HG02973 (cell line): ENCODE data around the gene ZCCHC24.

Experiments
- ATAC-seq: cut with Tn5 transposase; IDR thresholded peaks from one replicate; pipeline ENCODE4 v1.9.1; 2021; ENCODE audit warnings: moderate library complexity; ENCODE audit not compliant: unreplicated experiment

Gene ZCCHC24

DNA sequence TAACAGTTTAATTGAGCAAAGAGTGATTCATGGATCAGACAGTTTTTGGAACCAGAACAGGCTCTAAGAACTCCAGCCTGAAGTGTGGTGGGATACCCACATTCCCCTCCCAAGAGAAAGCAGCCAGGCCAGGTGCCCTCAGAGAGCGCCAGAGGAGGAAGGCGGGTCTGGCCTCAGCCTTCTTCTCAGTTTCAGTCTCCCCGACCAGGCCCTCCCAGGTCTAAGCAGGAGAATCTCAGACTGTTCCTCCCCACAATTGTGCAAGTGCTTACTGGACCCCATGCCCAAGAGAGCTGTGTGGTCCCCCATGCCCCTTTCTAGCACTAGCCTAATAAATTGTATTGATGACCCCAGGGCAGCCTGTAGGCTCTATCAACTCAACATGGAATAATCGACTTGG, 72.6 kb downstream of the ZCCHC24 start:
- no peak for ATAC-seq

DNA sequence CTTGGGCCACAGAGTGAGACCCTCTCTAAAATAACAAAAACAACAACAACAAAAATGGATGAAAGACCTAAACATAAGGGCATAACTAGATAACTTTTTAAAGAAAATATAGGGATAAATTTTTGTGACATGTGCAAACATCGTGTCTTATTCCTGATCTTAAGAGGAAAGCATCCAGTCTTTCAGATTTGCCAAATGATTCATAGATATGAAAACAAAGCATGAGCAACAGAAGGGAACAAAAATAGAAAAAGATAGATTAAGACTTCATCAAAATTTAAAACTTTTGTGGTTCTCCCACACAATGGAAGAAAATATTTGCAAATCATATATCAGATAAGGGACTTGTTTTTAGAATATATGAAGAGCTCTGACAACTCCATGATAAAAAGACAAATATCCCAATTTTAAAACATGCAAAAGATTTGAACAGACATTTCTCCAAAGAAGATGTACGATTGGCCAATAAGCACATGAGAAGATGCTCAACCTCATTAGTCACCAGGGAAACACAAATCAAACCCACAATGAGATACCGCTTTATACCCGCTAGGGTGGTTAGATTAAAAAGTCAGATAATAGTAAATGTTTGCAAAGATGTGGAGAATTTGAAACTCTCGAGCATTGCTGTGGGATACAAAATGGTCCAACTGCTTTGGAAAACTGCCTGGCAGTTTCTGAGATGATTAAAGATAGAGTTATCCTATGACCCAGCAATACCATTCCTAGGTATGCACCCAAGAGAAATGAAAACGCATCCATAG, 77.8 kb downstream of the ZCCHC24 start:
- ATAC-seq = no peak

DNA sequence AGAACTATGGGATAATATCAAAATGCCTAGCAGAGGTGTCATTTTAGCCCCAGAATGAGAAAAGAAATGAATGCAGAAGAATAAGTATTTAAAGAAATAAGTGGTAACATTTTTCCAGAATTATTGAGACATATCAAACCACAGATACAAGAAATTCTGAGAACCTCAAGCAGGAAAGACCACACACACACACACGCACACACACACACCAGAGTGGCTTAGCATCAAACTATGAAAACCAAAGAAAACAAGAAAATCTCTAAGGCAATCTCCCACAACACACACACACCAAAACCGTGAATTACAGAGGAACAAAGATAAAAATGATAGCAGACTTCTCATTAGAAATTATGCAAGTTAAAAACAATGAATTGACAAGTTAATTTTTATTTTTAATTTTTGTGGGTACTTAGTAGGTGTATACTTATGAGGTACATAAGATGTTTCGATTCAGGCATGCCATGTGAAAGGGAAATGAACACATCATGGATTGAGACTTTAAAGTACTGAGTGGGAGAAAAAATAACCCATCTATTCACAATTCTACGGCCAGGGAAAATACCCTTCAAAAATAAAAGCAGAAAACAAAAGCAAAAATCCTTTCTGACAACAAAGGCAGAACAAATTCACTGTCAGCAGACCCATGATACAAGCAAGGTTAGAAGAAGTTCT, 83.6 kb downstream of the ZCCHC24 start:
- ATAC-seq = no peak

DNA sequence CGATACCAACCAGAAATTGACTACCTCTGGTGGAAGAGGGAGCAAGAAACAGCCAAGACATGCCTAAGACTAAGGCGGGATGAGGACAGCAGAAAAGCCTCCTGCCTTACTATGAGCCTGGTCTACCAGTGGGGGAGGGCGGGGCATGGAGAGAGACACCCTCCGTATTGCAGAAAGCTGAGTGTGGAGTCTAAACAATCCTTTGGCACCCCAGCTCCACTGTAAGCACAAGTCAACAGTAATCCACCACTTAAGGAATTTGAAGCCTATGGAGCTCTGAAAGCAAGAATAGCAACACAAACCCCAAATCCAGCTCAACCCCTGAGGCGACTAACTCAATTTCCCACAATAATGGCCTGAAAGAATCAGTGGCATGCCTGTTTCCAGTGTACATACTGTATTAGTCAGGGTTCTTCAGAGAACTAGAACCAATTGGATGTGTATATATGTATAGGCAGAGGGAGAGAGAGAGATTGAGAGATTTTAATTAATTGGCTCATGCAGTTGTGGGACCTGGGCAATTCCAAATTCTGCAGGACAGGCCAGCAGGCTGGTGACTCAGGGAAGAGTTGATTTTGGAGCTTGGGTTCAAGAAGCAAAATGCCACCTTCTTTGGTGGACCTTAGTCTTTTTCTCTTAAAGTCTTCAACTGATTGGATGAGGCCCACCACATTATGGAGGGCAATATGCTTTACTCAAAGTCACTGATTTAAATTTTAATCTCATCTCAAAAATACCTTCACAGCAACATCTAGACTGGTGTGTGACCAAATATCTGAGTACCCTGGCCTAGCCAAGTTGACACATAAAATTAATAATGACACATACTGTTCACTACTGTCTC, 84.7 kb downstream of the ZCCHC24 start:
- ATAC-seq = no peak

DNA sequence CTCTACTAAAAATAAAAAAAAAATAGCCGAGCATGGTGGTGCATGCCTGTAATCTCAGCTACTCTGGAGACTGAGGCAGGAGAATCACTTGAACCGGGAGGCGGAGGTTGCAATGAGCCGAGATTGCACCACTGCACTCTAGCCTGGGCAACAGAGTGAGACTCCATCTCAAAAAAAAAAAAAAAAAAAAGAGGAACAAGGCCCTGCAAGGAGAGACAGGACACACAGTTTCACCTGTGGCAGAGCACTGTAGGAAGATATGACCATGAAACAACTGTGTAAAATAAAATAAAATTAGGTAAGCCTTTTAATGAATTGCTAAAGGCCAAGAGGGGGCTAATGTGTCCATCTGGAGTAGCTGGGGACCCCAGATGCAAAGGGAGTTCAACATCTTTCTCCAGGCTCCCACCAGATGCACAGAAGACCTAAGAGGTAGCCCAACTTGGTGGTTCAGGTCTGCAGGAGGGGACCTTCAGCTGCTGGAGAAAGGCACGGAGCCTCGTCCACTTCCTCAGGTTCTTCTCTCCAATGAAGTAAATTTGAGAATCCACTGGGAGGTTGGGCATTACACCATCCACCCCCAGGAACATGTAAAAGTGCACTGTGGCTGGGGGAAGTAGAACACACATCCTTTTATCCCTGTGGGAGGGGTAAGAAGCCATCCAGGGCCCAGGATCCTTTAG, 85.5 kb downstream of the ZCCHC24 start:
- ATAC-seq = no peak

DNA sequence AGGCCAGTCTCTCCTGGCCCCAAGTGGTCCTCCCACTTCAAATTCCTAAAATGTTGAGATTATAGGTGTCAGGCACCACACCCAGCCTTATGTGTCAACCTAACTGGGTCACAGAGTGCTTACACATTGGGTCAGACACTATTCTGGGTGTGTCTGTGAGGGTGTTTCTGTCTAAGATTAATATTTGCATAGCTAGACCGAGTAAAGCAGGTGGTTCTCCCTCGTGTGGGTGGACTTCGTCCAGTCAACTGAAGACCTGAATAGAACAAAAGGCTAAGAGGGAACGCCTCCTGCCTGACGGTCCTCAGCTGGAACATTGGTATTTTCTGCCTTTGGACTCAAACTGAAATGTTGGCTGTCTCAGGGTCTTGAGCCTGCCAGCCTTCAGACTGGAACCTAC, 86.6 kb downstream of the ZCCHC24 start:
- ATAC-seq = no peak

DNA sequence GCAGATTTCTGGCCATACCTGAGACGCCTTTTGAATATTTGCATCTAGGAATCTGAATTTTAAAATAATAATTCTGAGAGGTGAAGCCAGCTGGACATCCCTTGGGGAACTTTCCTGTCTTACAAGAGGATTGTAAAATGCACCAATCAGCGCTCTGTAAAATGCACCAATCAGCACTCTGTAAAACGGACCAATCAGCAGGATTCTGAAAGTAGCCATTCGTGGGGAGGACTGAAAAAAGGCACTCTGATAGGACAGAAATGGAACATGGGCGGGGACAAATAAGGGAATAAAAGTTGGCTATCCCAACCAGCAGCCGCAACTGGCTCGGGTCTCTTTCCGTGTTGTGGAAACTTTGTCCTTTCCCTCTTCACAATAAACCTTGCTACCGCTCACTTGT, 88.2 kb downstream of the ZCCHC24 start:
- no peak for ATAC-seq

DNA sequence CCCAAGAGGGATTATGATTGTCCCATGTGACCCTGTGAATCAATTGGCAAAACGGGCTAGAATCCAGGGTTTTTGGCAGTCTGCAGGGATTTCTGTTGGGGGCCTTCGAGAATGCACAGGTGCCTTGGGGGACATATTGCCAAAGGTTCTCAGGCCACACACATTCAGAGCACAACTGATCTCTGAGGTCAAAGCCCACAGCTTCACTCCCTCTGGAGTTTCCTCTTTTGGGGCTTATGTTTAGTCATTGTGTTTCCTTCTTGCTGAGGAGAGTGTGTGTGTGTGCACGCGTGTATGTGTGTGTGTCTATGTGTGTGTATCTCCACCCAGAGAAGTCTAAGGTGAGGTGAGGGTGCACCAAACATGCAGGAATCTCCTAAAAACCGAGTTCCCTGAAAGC, 89.3 kb downstream of the ZCCHC24 start:
- no peak for ATAC-seq

DNA sequence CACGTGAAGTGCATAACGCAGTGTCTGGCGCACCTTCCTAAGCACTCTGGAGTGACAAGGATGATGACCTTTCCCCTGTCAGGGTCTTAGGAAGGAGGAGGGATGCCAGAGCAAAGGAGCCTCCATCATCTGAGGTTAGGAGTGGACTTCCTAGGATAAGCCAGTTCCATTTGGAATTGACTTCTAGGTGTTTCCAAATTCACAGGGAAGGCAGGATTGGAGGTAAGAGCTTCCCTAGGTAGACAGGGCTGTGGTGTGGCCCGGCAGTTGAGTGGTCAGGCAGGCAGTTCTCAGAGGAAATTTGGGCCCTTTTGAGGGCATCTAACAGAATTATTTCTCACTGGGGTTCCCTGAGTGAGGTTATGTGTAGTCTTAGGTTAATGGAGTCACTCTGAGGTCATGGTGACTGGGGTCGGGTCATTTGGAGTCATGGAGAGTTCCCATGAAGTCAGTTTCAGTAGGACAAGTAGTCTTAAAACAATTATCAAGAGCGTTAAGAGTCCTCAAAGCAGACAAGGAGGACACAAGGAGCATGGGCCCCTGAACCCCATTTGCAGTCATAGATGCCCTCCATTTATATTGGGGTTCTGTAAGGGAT, 89.9 kb downstream of the ZCCHC24 start:
- no peak for ATAC-seq

DNA sequence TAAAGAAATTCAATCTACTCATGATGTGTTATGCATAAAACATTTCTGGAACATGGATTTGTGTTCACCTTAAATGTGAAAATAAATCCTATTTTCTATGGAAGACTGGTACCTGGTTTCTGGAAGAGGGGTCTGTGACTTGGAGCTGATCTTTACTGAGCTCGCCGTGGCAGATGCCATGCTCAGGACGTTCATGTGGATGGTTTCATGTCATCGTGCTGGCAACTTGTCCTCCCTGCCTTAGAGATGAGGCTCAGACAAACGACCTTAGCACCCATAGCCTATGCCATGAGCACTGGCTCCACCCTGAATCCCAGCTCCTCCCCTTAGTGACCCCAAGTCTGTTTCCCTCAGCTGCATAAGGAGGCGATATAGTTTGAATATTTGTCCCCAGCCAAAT, 90.8 kb downstream of the ZCCHC24 start:
- ATAC-seq = no peak

DNA sequence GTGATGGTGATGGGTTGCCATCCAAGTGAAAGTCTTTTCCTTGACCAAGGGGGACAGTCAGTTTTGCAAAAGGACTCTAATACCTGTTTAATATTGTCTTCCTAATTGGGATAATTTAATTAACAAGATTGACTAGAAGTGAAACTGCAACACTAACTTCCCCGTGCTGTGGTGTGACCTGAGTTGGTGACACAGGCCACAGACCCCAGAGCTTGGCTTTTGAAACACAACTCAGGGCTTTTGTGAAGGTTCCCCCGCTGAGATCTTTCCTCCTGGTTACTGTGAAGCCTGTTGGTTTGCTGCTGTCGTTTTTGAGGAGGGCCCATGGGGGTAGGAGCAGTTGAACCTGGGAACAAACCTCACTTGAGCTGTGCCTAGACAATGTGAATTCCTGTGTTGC, 91.3 kb downstream of the ZCCHC24 start:
- ATAC-seq = no peak

DNA sequence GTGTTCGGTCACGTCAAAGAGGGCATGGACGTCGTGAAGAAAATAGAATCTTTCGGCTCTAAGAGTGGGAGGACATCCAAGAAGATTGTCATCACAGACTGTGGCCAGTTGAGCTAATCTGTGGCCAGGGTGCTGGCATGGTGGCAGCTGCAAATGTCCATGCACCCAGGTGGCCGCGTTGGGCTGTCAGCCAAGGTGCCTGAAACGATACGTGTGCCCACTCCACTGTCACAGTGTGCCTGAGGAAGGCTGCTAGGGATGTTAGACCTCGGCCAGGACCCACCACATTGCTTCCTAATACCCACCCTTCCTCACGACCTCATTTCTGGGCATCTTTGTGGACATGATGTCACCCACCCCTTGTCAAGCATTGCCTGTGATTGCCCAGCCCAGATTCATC, 91.7 kb downstream of the ZCCHC24 start:
- no peak for ATAC-seq

DNA sequence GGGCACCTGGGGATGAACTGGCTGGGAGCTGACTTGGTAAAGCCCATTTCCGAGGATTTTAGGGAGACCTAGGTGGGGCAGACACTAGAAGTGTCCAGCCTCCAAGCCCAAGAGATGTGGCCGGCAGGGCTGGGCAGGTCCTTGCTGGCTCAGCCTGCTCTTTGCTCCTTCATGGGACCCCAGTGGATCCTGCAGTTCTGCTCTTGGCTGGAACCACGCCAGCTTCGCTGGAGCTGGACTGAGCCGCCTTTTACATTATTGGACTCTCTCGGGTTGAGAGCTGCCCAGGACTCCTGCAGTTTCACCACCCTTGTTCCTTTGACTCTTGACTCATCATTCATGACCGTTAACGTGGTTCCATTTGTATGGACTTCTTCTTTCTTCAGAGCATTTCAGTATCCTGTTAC, 92.4 kb downstream of the ZCCHC24 start:
- no peak for ATAC-seq

DNA sequence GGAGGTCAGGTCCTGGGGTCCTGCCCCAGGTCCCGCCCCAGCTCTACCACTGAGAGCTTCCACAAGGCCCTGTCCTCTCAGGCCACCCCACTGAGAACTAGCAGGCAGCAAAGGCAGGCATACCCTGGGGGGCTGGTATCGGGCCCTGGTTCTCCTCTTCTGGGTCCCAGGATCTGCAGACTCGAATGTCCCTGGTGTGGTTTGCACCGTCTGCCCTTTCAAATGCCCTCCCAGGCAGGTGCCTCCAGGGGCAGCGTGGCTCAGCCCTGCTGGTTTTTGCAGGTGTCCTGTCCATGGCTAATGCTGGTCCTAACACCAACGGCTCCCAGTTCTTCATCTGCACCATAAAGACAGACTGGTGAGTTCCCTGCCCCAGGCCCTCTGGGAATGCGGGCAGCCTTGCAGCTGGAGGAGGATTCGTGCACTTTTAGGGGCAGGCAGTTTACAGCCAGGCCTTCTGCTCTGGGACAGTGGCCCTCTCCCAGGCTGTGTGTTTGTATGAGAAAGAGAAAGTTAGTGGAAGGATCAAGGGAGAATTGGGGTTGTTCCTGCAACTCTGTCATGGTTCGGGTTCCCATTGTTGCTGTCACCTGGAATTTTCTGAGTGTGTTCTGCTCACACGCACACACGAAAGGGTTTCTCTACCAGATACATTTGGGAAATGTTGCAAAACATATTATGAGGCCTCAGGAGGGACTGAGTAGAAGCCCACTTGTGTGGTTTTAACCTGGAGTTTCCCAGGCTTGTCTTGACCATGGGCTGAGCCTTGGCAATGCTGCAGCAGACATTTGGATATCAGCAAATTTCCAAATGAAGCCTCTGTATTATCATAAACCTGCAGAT, 93.2 kb downstream of the ZCCHC24 start:
- no peak for ATAC-seq

DNA sequence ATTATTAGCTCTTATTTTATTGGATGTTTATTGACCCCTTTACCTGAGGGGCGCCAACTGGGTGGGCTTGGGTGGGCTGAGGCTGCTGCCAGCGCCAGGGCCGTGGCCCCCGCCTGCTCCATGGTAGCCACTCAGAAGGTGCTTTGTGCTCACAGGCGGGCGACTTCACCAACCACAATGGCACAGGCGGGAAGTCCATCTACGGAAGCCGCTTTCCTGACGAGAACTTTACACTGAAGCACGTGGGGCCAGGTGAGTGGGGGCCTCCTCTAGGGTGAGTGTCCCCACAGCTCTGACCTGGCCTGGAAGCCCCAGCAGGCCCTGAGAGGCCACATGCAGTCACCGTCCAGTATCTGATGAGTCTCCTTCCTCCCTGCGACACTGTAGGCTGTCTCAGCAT, 94.1 kb downstream of the ZCCHC24 start:
- no peak for ATAC-seq

DNA sequence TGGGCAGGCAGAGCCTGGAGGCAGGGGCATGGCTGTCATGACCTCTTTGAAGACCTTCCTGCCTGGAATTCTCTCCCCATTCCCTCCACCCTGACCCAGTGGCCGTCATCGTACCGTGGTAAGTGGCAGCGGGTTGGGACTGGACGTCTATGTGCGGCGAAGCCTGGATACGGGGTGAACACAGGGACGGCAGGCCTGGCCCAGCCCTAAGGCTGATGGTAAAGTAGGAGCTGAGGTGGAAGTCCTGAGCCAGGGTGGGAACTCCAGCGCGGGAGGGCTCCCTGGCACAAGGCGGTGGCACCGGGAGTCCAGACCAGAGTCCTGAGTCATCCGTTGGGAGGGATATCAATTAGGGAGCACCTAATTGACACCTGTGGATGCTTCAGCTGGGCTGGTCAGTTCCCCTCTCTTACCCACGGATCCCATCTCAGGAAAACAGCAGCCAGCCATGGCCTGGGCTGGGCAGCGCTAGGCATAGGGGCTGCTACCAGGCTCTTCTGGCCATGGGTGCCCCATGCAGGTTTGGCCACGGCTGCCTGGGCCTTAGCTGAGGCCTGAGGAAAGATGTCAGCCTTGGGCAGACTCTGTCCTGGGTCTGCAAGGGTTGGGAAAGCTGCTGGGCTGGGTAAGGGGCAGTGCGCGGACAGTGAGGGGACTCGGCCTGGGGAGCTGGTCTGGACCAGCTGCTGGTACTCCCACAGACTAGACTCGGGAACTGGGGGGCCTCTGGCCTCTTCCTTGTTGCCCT, 94.8 kb downstream of the ZCCHC24 start:
- ATAC-seq = no peak

DNA sequence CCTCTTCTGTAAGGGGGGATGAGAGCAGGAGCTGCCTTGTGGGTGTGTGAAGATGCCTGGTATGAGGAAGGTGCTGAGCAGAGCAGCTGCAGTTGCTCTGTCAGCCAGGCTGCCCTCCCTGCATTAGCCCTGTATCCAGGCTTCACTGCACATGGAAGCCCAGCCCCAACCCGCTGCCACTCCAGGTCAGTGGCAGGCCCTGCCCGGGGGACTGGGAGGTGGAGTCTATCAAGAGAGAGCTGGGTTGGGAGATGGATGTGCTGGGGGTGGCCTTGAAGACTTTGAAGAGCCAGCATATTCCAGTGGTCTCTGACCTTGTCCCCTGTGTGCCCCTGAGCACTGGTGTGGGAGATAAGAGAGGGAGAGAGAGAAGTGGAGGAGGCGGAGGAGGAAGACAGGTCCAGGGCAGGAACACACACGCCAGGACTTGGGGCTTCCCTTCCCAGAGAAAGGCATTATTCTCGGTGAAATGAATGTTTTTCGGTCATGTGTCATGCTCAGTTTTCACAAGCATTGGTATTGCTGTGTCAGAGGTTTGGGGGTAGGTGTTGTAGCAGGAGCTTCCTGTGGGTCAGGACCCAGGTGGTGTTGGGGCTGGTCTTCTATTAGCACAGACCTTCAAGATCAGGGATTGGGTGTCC, 95.5 kb downstream of the ZCCHC24 start:
- ATAC-seq = no peak

DNA sequence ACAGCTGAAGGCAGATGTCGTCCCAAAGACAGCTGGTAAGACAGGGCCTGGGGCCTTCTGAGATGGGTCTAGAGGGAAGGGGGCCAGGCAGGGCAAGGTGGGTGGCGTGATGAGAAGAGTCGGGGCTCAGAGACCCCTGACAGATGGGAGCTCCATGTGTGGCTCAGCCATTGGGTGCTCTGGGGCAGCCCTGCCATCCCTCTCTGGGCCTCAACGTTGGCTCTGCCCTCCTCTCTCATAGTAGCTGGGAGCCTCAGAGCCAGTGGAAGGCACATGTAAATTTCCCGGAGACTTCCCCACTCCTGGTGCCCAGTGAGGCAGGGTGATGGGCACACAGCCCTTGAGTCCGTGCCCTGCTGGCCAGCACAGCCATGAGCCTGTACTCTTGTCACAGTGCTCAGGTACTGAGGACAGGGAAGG, 96.3 kb downstream of the ZCCHC24 start:
- ATAC-seq = no peak

DNA sequence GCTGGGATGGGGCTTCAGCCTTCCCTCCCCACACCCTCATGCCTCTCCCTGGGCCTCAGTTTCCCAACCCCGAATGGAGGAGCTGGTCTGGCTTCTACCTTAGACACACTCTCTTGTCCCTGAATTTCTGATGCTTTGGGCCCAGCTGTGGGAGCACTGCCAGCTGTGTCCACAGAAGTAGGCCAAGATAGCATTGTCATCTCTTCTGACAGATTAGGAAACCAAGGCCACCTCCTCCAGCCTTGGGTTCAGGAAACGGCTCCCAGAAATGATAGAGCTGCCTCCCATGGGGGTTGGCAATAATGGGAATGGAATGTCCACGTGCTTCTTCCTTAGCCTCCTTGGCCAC, 96.8 kb downstream of the ZCCHC24 start:
- no peak for ATAC-seq
